HG02571 (cell line): Measurements from ENCODE around the gene PIGH.
"Not testable (repeated sequence)": the region's sequence is repeated elsewhere in the genome, so short reads cannot be mapped to it uniquely, and the experiment has no call there.

Experiments used
- ATAC-seq: cut with Tn5 transposase; IDR thresholded peaks from one replicate; pipeline ENCODE4 v1.9.1; 2021; ENCODE audit warnings: mild to moderate bottlenecking, moderate library complexity; ENCODE audit not compliant: unreplicated experiment

PIGH gene, protein sequence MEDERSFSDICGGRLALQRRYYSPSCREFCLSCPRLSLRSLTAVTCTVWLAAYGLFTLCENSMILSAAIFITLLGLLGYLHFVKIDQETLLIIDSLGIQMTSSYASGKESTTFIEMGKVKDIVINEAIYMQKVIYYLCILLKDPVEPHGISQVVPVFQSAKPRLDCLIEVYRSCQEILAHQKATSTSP

GRCh38 chr14:67599698-67600561 is at the start of gene PIGH:
Gene PIGH (minus strand): TSS chr14:67600268. CDS start chr14:67600203, 65 bp downstream.
- peak; percentile 96 for ATAC-seq

GRCh38 chr14:67646131-67646530 is 46.1 kb upstream of the PIGH start:
- ATAC-seq = no peak

- ATAC-seq = no peak
Observed at GRCh38 chr14:67645414-67645813, 45.3 kb upstream of the PIGH start.

- ATAC-seq = no peak
Observed at GRCh38 chr14:67644428-67644827, 44.4 kb upstream of the PIGH start.

GRCh38 chr14:67643713-67644112 is 43.6 kb upstream of the PIGH start:
- ATAC-seq = no peak

DNA sequence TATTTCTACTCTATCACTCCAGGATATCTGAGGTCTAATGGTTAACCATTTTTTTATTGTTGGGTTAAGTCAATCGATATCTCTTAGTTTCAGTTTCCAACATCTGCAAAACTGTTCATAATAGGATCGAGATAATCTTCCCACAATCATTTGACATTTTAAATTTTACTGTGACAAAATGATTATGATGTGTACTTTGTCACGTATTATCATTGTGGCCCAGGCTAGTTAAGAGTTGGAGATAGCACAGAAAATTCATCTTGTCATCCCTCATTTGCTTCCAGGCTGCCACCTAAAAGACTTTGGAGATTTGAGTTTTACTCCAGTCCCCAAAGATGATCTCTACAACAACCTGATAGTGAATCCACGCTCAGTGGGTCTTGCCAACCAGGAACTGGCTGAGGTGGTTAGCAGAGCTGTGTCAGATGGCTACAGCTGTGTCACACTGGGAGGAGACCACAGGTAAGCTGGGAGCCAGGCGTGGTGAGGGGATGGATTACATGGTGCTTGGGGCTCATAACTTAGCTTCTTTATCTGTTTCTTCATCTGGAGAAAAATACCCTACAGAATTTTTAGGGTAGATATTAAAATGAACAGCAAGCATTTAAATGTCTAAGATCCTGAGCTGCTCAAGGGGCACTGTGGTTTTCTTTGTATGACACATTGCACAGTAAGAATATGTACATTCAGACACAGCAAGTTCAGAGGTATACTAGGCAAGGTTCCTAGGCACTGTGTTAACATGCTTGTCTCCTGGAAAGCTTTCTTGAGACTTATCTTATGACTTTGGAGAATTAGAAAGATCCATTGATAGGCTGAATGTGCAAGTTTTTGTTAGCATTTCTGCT is 42.1 kb upstream of the PIGH start:
- ATAC-seq = no peak

DNA sequence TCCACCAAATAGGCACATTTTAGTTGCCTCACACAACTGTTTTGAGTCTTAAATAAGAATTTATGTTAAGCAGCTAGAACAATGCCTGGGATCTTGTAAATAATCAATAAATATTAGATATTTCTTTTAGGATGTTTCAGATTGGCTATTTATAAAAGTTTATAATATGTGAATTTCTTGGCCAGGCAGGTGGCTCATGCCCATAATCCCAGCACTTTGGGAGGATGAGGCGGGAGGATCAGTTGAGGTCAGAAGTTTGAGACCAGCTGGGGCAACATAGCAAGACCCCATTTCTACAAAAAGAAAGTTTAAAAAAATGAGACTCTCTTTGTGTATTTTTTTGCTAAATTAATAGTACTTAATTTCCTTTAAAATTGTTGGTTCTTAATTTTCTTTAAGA is 41.4 kb upstream of the PIGH start:
- ATAC-seq = no peak

GRCh38 chr14:67638642-67639041 is 38.6 kb upstream of the PIGH start:
- ATAC-seq = no peak

DNA sequence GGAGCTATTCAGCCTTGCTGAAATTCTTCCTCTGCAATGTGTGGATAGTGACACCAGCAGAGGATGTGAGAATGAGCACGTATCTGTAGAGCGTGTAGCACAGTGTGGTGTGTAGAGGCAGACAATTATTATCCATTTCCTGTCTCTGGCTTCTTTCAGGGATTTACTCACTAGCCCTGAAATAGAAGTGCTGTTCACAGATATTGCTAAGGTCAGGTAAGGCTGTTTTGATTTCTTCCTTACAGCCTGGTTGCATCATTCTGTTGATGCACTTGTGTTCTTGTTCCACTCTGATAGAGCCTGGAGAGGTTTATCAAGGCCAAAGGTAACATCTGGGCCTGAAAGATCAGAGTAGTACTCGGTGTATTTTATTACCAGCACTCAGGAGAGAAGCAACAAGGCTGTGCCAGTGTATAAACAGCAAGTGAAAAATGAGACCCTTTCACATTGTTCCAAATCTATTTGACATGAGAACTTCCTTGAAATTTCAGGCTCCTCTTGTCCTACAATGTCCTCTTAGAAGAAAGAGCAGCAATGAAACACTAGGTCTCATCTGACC is 36.4 kb upstream of the PIGH start:
- ATAC-seq = no peak

DNA sequence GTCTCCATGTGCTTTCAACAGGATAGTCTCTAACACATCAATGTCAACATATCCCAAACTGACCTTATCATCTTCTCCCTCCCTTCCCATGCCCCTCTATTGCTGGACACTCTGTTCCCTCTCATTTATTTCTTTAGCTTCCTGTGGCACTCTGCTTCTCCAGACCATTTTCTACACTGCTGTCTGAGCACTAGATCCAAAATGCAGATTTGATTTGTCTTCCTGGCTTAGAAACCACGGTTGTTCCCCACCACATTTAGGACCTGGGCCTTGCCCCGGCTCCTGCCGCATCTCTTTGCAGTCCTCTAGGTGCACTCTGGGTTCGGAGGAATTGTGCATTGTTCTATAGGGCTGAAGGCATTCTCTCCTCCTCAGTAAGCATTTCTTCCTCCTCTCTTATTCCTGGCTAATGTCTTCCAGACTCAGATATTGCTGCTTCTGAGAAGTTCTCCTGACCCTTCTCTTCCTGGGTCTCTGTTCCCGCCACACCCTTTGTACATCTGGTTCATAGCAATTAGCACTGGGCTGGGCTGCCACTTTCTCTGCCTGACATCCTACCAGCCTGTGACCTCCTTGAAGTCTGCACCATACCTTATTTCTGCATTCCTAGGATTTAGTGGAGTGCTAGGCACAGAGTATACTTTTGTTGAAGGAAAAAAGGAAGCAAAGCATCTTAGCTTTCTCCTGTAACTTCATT is 33.5 kb upstream of the PIGH start:
- ATAC-seq = no peak

DNA sequence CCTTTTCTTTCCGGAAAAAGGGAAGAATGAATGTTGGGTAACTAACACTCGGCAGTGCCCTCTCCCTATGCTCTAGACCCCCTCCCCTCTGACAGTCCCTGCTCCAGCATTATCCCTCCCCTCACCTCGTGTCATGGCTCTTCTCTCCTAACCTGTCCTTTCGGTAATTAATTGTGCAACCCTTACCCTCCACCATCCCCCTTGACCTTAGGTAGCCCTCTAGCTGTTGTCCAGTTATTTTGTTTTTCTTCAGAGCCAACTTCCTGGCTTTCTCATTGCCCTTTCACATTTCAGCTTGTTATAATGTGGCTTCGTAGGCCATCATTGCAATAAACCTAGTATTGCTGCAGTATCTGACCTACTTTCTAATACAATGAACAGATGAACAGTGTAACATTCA is 30.9 kb upstream of the PIGH start:
- ATAC-seq = no peak

GRCh38 chr14:67630186-67630585 is 30.1 kb upstream of the PIGH start:
- no peak for ATAC-seq

DNA sequence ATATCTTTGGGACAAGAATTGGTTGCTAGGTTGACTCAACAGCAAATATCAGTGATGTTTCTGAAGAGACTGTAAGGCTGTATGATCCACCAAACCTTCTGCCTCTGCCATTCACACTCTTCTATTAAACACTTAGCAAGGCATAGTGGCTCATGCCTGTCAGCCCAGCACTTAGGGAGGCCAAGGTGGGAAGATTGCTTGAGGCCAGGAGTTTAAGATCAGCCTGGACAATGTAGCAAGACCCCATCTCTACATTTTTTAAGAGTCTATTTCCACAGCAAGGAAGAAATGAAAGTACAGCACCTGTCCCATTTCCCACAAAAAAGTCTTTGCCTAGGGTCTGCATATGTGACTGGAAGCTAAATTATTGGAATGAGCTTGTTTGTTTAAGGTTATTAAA is 27.5 kb upstream of the PIGH start:
- ATAC-seq = no peak

GRCh38 chr14:67626131-67626530 is 26.1 kb upstream of the PIGH start:
- ATAC-seq = not testable (repeated sequence)

GRCh38 chr14:67623114-67623513 is 23.0 kb upstream of the PIGH start:
- no peak for ATAC-seq

GRCh38 chr14:67622675-67623074 is 22.6 kb upstream of the PIGH start:
- ATAC-seq = no peak

DNA sequence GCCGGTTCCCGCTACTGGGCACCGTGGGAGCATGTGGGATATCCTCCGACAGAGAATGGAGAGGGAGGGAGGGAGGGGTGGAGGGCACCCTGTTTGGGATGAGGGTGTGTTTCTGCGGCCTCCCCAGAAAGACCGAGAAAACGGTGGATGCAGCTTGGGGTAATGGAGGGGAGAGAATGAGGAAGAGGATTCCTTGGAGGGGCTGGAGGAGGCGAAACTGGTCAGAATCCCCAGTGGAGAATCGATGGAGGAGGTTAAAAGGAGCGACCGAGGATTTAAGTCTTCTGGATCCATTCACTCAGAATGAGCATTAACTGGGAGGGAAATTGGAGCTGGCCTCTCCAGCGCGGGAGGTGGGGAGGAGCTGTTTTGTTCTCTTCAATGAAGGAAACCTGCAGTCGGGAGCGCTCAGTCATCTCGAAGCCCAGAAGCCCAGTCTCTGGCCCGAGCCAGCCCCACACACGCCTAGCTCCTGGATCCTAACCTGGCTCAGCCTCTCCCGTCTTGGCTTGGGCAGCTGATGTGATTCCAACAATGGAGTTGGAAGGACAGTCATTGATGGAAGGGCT is 20.2 kb upstream of the PIGH start:
- ATAC-seq = no peak

GRCh38 chr14:67619446-67620216 is 19.6 kb upstream of the PIGH start, which contains the start of gene ARG2:
Gene ARG2 (plus strand): TSS chr14:67619920. CDS start chr14:67619978, 58 bp downstream.
- ATAC-seq = peak; percentile 95

DNA sequence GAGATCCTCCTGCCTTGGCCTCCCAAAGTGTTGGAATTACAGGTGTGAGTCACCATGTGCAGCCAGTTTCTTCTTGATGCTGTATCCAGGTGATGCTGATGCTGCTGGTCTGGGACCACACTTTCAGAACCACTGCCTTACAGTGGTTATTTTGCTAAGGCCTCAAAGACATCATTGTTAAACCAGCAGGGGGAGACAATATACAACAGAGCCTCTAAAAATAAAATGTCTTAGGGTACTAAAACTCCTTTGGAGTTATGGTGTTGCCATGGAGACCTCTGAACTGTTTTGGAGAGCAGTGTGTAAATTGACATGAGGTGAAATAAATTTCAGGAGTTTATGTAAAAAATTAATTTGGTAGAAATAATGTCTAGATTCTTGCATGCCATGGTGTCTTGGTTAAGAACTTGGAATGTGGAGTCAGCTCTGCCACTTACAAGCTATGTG is 18.6 kb upstream of the PIGH start:
- no peak for ATAC-seq
